ENCODE measurements around the gene ADGRB3.
"Not testable (repeated sequence)": the region's sequence is repeated elsewhere in the genome, so short reads cannot be mapped to it uniquely, and the experiment has no call there.

GRCh38 chr6:68747832-68748231 is 112.8 kb downstream of the ADGRB3 start:
- TF ChIP-seq CTCF (IDR thresholded peaks at IDR 0.05; ENCODE audit: low read length); EZH2 (IDR thresholded peaks at IDR 0.05; ENCODE audit: borderline replicate concordance, low read length): not testable (repeated sequence)
